ENCODE measurements around the gene TSPAN5.

The TSPAN5 gene

GRCh38 chr4:98672583-98673287, 14.3 kb upstream of the TSPAN5 start:
- no peak for DNase-seq

DNA sequence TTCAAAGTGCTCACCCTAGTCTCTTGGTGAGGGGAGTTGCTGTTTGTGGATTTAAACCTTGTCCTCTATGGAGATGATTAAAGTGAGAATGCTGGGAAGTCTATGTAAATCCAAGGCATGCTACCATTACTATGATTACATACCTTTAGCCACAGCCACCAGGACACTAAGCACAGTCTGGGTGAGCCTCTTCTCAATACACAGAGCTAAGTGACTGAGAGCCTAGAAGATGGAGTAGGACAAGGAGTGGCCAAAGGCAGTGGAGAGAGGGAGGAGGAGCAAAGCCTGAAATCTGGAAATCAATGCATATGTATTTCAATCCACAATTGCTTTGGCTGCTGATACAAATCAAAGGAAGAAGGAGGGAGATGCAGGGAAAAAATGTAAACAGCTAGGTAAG, 12.7 kb upstream of the TSPAN5 start:
- no peak for DNase-seq

- DNase-seq = no peak
Measured at GRCh38 chr4:98670186-98670585, 11.8 kb upstream of the TSPAN5 start.

GRCh38 chr4:98669577-98669976, 11.2 kb upstream of the TSPAN5 start:
- no peak for DNase-seq

GRCh38 chr4:98664959-98665358, 6.5 kb upstream of the TSPAN5 start:
- DNase-seq = no peak

DNA sequence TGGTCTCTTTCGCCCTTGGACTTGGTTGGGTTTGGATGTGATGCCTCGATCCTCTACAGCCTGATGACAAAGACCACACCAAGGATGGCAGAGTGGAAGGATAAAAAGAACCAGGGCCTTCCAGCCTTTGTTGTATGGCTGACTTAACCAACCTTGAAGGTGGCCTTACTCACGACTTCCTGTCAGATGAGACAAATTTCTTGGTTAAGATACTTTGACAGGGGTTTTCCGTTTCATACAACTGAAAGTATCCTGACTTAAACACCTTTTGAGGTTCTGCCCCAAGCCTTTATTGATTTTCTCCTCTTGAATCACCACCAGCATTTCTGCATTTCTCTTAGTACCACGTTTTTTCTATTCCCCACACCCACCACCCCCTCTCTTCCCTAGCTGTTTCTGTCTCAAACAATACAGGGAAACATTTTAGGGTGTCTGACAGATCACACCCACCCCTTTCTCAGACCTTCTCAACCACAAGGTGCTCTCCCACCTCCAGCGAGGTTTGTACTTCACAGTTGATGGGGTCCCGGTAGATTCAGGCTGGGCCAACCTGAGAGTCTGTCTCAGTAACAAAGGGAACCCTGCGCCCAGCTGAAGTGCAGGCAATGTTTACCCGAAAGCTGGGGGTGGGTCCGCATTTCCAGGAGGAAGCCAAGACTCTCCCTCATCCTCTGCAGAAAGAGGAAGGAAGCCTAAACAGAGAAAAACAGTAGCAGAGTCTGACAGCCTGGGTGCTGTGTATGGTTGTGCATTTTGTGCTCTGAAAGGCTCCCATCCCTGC, 5.0 kb upstream of the TSPAN5 start:
- DNase-seq = peak; percentile 55 to 81

DNA sequence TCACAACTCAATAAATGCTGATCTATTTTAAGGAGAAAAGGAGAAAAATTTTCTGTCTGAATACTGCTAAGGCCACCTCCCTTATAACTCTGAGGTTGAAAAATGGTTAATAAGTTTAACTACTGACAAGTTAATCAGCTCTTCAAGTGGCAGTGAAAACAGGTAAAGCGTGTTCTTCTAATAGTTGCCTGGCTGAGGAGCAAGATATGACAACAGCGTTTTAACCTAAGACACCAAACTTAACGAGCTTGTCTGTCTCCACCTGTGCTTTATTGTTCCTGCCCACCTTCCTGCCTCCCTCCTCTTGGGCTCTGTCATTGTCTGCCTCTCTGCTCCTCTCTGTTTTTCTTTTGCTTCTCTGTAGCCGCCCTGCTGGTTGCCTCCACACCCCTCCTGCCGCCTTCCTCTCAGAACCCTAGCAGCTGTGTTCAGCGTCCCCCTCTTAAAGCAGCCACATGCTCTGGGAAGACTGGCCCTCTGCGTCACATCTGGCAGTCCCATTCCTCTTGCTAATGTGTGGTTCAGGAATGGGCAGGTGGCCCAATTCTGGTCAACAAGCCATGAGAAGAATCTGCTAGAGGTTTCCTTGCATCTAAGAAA, 4.3 kb upstream of the TSPAN5 start:
- peak; percentile 36 to 59 for DNase-seq

GRCh38 chr4:98662055-98662453, 3.6 kb upstream of the TSPAN5 start:
- no peak for DNase-seq

DNA sequence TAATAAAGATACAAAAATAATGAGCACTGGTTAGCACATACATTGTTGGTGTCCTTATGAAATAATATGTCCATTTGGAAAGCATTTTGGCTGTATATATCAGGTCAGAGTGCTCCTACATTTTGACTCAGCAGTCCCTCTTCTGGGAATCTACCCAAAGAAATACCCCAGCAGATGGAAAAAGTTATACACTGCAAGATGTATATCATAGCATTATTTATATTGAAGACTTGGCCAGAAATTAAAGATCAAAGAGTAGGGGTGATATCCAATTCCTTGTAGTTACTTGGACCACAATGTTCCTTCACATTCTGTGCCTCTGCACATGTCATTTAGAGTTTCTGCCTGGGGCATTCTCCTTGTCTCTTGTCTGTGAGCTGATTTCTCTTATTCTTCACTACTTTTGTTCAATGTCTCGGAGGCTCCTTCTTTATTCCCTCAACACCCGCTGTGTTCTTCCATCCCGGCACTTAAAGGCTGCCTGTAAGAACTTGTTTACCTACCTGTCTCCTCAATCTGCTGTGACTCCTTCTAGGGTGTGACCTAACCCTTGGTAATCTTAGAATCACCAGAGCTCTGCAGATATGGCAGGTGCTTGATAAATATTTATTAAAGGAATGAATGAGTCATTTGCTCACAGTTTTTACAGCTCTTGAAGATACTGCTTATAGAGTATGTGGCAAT, 3.1 kb upstream of the TSPAN5 start:
- no peak for DNase-seq

DNA sequence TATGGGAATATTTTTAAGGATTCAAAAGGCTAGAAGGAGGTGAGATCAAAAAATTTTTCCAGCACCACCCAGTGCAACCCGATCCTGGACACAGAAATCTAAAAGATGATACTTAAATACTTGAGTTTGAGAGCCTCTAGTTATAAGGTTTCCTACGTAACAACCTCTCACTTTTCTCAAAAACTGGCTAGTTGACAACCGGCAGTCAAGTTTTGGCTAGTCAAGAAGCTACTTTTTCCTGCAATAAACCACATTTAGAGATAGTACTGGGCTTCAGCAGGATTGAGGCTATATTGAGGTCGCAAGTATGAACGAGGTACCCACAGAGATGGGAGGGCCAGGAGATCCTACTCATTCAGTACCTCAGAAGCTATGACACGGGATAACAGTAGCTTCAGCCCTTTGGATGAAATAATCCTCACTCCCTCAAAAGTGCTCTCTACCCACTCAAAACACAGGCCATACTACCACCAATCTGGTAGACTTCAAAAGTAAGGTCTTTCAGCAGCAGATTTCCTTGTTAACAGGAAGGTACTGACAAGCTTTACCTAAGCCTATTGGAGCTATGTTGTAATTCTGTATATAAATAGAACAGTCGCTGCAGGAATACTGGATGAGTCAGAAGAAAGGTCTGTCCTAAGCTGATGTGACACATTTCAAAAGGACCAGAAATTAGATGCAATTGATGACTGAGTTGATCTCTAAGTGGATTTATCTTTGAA, 1.5 kb upstream of the TSPAN5 start:
- DNase-seq = no peak

DNA sequence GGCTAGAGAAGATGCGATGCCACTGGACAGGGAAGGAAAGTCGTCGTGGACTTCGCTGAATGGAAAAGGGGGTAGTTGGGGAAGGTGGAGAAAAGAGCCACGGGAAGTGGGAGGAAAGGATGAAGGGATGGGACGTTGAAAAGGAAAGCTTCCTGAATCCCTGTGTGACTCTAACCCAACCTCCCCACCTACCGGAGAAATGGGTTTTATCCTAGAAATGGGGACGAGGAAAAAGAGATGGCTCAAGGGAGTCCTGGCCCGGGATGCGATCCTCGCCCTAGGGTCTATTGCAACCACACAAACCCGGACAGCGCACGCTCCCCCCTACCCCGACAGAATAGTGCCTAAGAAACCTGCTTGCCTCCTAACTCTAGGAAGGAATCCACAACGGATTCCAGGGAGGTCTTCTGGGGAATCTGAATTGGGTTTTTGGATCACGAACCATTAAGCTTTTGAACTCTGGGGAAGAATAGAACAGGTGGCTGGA, 738 bp upstream of the TSPAN5 start:
- DNase-seq = no peak

GRCh38 chr4:98657531-98658286, 702 bp downstream of the TSPAN5 start:
- peak; percentile 23 to 32 for DNase-seq

- no peak for DNase-seq
Measured at GRCh38 chr4:98656886-98657285, 1.5 kb downstream of the TSPAN5 start.

DNA sequence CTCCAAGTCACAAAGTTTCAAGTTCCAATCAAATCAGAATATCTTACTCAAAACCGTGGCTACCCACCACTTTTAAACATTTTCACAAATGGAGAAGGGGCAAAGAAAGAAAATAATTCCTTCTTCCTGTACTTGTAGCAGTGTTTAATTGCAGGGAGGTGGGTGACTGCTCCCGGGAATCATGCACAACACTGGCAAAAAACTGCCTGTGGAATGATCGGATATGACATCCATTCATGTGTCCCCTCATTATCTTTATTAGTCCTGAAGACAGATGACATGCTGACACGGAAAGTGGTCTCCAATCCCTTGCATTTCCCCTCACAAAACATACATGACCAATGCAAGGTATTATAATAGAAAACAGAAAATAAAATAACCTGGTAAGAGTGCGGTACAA, 2.0 kb downstream of the TSPAN5 start:
- no peak for DNase-seq

GRCh38 chr4:98653890-98654867, 4.2 kb downstream of the TSPAN5 start:
- DNase-seq = no peak

DNA sequence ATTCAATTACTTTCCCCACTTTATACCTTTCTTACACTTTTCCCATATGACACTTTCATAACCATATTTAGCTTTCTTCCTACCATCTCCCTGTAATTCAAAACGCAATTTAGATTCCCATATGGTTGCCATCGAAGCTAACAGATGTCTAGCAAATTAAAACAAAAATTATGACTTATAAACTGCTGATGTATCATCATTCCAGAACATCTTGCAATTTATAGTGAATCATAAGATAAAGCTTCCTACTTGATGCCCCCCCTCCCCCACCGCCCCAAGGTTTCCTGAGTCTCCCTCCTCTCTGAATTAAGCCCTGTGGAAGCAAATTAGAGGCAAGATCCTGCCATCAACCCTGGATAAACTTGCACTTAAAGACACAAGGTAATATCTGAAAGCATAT, 5.4 kb downstream of the TSPAN5 start:
- no peak for DNase-seq

GRCh38 chr4:98648602-98649001, 9.8 kb downstream of the TSPAN5 start:
- DNase-seq = no peak

- no peak for DNase-seq
Measured at GRCh38 chr4:98646422-98646821, 12.0 kb downstream of the TSPAN5 start.

DNA sequence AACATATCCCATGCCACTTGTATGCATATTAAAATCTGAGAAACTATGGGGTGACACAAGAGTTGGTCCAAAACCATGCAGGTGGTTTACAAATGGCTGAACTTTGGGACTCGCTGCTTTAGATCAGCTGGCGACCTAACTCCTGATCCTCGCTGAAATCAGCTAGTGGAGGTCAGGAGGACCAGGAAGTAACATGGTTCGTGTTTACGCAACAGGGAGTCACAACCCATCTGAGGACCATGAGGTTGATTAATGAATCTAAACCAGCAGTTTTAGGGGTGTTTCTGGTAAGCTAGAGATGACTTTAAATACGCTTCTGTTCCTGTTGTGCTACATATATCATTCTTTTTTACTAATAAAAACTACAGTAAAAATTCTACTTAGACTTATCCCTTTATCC, 12.9 kb downstream of the TSPAN5 start:
- DNase-seq = no peak

- DNase-seq = no peak
Measured at GRCh38 chr4:98643755-98644154, 14.7 kb downstream of the TSPAN5 start.

GRCh38 chr4:98642991-98643426, 15.4 kb downstream of the TSPAN5 start:
- DNase-seq = no peak

Data from stimulated activated CD4-positive, alpha-beta T cell treated with anti-CD3 and anti-CD28 coated beads, Interleukin-4, amount 100 ng/mL, for 4 hours (primary cell).